ENCODE measurements around the gene ANKRD33B.
"Not testable (repeated sequence)": the region's sequence is repeated elsewhere in the genome, so short reads cannot be mapped to it uniquely, and the experiment has no call there.

Gene ANKRD33B

DNA sequence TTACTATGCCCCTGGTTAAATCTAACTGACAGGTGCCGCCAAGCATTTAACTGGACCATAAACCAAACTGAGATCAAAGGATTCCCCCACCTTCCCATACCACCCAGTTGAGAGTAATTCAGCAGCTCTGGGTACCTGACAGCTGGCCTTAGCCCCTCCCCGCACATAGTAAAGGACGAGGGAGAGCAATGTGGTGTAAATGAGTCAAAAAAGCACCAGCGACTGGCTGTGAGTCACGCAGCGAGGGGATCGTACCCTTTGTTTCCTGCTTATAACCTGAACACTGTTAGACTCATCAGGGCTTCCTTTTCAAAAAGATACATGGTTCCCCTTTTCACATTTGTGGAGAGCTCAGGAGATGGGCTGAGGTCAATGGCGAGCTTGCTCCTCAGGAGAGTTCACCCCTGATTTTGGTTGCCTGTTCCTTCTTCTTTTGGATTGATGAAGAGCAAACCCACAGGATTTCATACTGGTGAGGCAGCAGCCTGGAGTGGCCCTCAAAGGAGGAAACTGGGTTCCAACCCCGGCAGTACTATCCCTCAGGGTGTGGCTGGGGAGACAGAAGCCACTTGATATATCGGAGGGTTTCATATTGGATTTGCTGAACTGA, 71.5 kb downstream of the ANKRD33B start:
- H3K27me3 ChIP-seq (replicated peaks), result no peaks in the 10 kb centered on the region
- H3K36me3 ChIP-seq (replicated peaks), result no peaks in the 10 kb centered on the region
- DNase-seq, result peak; percentile 67
- TF ChIP-seq, protein P1, sequence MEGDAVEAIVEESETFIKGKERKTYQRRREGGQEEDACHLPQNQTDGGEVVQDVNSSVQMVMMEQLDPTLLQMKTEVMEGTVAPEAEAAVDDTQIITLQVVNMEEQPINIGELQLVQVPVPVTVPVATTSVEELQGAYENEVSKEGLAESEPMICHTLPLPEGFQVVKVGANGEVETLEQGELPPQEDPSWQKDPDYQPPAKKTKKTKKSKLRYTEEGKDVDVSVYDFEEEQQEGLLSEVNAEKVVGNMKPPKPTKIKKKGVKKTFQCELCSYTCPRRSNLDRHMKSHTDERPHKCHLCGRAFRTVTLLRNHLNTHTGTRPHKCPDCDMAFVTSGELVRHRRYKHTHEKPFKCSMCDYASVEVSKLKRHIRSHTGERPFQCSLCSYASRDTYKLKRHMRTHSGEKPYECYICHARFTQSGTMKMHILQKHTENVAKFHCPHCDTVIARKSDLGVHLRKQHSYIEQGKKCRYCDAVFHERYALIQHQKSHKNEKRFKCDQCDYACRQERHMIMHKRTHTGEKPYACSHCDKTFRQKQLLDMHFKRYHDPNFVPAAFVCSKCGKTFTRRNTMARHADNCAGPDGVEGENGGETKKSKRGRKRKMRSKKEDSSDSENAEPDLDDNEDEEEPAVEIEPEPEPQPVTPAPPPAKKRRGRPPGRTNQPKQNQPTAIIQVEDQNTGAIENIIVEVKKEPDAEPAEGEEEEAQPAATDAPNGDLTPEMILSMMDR (IDR thresholded peaks at IDR 0.05; ENCODE audit: low read depth, low read length, missing control alignments), result no peak
- in situ Hi-C loops (cut with HindIII; ENCODE audit: low pct_ligation_motif_present, low sequenced_read_pairs), result loop anchor here (25.0 kb wide), 1 partner anchor 148 kb away; no protein-coding TSS in a partner anchor
- no peak overlapping the region for H3K27ac ChIP-seq
- no peak overlapping the region for H3K4me3 ChIP-seq (ENCODE audit: low read depth, low read length)

DNA sequence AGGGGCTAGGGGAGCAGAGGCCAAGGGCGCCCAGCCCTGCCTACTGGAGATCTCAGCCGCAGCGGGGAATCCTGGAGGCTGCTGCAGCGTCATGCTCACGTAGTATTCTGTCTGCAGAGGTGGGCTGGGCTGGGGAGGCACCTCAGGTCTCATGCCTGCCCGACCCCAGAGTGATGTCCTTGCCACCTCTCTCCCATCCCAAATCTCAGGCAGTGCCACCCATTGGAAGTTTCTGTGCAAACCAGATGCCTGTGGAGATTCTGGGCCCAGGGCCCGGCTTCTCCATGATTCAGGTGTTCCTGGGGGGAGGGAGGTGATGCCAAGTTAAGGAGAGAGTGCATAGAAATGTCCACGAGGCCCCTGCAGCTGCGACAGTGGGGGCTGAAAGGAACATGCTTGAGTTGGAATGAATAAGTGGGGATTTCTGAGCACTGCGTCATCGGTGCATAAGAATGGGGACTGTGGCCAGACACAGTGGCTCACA, 72.0 kb downstream of the ANKRD33B start:
- TF ChIP-seq, protein P1 (IDR thresholded peaks at IDR 0.05; ENCODE audit: low read depth, low read length, missing control alignments), result no peak
- in situ Hi-C loops (cut with HindIII; ENCODE audit: low pct_ligation_motif_present, low sequenced_read_pairs), result loop anchor here (25.0 kb wide), 1 partner anchor 149 kb away; no protein-coding TSS in a partner anchor

DNA sequence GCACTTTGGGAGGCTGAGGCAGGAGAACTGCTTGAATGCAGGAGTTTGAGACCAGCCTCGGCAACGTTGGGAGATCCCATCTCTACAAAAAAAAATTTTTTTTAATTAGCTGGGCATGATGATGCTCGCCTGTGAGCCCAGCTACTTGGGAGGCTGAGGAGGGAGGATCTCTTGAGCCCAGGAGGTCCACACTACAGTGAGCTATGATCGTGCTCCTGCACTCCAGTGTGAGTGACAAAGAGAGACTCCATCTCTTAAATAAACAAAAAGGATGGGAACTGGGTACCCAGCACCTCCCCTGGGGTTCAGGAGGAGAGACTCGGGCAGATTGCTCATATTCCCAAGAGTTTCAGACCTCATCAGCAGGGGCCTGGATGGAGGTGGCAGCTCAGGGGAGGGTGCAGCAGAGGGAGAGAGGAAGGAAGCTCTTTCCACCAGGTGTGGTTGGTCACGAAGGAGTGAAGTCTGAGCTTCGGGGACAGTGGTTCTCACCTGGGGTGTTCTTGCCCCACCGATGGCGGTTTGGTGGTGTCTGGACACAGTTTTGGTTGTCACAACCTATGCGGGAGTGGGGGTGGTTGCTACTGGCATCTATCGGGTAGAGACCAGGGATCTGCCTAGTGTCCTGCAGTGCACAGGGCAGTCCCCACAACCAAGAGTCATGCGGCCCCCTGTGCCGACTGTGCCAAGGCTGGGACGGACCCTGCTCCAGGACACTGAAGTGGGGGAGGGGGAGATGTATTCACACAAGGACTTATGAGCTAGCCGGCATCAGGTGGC, 72.7 kb downstream of the ANKRD33B start:
- H3K27me3 ChIP-seq (replicated peaks), result no peaks in the 10 kb centered on the region
- in situ Hi-C loops (cut with HindIII; ENCODE audit: low pct_ligation_motif_present, low sequenced_read_pairs), result loop anchor here (25.0 kb wide), 1 partner anchor 149 kb away; no protein-coding TSS in a partner anchor
- H3K36me3 ChIP-seq (replicated peaks), result no peaks in the 10 kb centered on the region
- no peak overlapping the region for H3K27ac ChIP-seq
- TF ChIP-seq, protein P1 (IDR thresholded peaks at IDR 0.05; ENCODE audit: low read depth, low read length, missing control alignments), result no peak
- no peak overlapping the region for H3K4me3 ChIP-seq (ENCODE audit: low read depth, low read length)
- DNase-seq, result no peak

More for the DNA sequence above, 72.0 kb downstream of the ANKRD33B start:
- Histone ChIP-seq H3K27ac (no peak overlapping the region), H3K27me3 (replicated peaks) (no peaks in the 10 kb centered on the region), H3K36me3 (replicated peaks) (no peaks in the 10 kb centered on the region), H3K4me3 (ENCODE audit: low read depth, low read length) (no peak overlapping the region)
- DNase-seq, result no peak

DNA sequence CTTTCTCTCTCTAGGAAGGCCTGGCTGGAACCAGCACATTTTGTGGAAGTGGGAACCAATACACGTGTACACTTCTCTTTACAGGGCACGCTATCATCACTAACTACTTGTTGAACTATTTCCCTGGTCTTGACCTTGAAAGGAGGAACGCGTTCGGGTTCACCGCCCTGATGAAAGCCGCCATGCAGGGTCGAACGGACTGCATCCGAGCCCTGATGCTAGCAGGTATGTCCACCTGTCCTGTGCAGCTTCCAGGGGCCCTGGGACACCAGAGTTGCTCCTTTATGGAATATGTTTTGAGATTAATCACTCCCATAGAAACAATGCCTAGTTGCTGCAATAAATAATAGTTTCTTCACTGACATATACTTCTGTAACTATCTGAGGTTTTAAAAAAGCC, 74.1 kb downstream of the ANKRD33B start:
- no peak overlapping the region for H3K4me3 ChIP-seq (ENCODE audit: low read depth, low read length)
- H3K36me3 ChIP-seq (replicated peaks), result no peaks in the 10 kb centered on the region
- in situ Hi-C loops (cut with HindIII; ENCODE audit: low pct_ligation_motif_present, low sequenced_read_pairs), result loop anchor here (25.0 kb wide), 1 partner anchor 151 kb away; no protein-coding TSS in a partner anchor
- TF ChIP-seq, protein P1 (IDR thresholded peaks at IDR 0.05; ENCODE audit: low read depth, low read length, missing control alignments), result no peak
- H3K27me3 ChIP-seq (replicated peaks), result no peaks in the 10 kb centered on the region
- H3K27ac ChIP-seq, result no peak overlapping the region
- DNase-seq, result no peak

DNA sequence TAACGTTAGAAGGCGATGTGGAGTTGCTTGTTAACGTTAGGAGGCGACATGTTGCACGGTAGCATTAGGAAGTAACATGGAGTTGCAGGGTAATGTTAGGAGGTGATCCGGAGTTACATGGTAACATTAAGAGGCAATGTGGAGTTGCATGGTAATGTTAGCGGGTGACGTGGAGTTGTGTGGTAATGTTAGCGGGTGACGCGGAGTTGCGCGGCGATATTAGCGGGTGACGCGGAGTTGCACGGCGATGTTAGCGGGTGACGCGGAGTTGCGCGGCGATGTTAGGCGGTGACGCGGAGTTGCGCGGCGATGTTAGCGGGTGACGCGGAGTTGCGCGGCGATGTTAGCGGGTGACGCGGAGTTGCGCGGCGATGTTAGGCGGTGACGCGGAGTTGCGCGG, 74.9 kb downstream of the ANKRD33B start:
- not testable (repeated sequence) for H3K27me3 ChIP-seq (replicated peaks); DNase-seq; H3K27ac ChIP-seq; H3K4me3 ChIP-seq (ENCODE audit: low read depth, low read length); H3K36me3 ChIP-seq (replicated peaks)
- in situ Hi-C loops (cut with HindIII; ENCODE audit: low pct_ligation_motif_present, low sequenced_read_pairs), result loop anchor here (25.0 kb wide), 1 partner anchor 151 kb away; no protein-coding TSS in a partner anchor

DNA sequence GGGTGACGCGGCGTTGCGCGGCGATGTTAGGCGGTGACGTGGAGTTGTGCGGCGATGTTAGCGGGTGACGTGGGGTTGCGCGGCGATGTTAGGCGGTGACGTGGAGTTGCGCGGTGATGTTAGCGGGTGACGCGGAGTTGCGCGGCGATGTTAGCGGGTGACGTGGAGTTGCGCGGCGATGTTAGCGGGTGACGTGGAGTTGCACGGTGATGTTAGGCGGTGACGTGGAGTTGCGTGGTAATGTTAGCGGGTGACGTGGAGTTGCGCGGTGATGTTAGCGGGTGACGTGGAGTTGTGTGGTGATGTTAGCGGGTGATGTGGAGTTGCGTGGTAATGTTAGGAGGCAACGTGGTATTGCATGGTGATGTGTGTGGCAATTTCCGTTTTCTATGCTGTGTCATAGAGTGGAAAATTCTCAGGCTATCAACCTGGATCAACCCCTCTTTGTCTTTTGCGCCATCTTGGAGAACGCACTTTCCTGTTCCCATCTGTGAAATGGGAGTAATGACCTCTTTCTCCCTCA, 76.0 kb downstream of the ANKRD33B start:
- DNase-seq, result no peak
- TF ChIP-seq, protein P1 (IDR thresholded peaks at IDR 0.05; ENCODE audit: low read depth, low read length, missing control alignments), result no peak
- in situ Hi-C loops (cut with HindIII; ENCODE audit: low pct_ligation_motif_present, low sequenced_read_pairs), result loop anchor here (25.0 kb wide), 1 partner anchor 153 kb away; no protein-coding TSS in a partner anchor
- no peaks in the 10 kb centered on the region for H3K36me3 ChIP-seq (replicated peaks)
- no peak overlapping the region for H3K27ac ChIP-seq
- H3K27me3 ChIP-seq (replicated peaks), result no peaks in the 10 kb centered on the region
- no peak overlapping the region for H3K4me3 ChIP-seq (ENCODE audit: low read depth, low read length)
